ENCODE results near the gene NLRP7. TPM values are rescaled to one million over a fixed set of nuclear protein-coding genes. Genes with fewer than 3 reads are reported as not detected.
"Not testable (repeated sequence)": the region's sequence is repeated elsewhere in the genome, so short reads cannot be mapped to it uniquely, and the experiment has no call there.

Gene NLRP7
- total and polyA plus RNA-seq, 2 of the 13 experiments (the other 11 are each of a cell fraction or from before 2014, with no cell fraction given) = not detected

DNA sequence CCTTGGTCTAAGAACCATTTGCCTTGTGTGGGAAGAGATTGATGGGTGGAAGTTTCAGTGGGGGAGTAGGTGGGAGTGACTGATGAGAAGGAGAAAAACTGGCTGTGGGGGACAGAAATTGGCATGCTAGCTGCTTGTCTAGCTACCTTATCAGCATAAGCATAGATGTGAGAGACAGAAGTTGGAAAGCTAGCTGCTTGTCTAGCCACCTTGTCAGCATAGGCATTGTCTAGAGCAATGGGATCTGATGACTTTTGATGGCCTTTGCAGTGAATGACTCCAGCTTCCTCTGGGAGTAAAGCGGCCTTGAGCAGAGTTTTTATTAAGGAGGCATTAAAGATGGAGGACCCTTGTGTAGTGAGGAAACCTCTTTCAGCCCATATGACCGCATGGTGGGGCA lies 51.3 kb downstream of the NLRP7 start:
- no peak overlapping the region for H3K4me2 ChIP-seq (ENCODE audit: low read depth, low read length)
- H3K27ac ChIP-seq (ENCODE audit: extremely low read length, insufficient read depth, low read length) = no peak overlapping the region
- FAIRE-seq (no peak), ATAC-seq (no peak), DNase-seq (ENCODE audit: low spot score) (no peak)
- in situ Hi-C loops (cut with HindIII; ENCODE audit: extremely low pct_ligation_motif_present, low pct_unique_long_range_greater_than_20kb) = no loop called here
- no peaks in the 10 kb centered on the region for H3K36me3 ChIP-seq (replicated peaks in 1 of 2; ENCODE audit: control insufficient read depth in 1 of 2, insufficient read depth in 2 of 2, low read length in 2 of 2)
- H3K79me2 ChIP-seq (ENCODE audit: insufficient read depth, low read length) = no peaks in the 10 kb centered on the region
- no peak overlapping the region for H2AFZ ChIP-seq (ENCODE audit: low read length)
- 6% methylated on average over 2 of the region's 2 CpGs for WGBS (ENCODE audit: low lambda C conversion rate)
- H3K4me1 ChIP-seq (ENCODE audit: insufficient read depth, low read length) = no peaks in the 10 kb centered on the region
- no TSS peak for BruUV-seq (replicated peaks)
- TF ChIP-seq HES4 (CRISPR knock-in tag; IDR thresholded peaks at IDR 0.05; ENCODE audit: borderline replicate concordance) (no peak), ZNF556 (CRISPR knock-in tag; IDR thresholded peaks at IDR 0.05; ENCODE audit: borderline replicate concordance) (no peak), AGO2 (optimal IDR thresholded peaks at IDR 0.05; ENCODE audit: low read depth, low read length) (no peak), RXRA (CRISPR knock-in tag; IDR thresholded peaks at IDR 0.05) (no peak), RBM39 (IDR thresholded peaks at IDR 0.05; ENCODE audit: low read depth, low read length, poor library complexity, severe bottlenecking) (no peak)
- ChIA-PET POLR2A (no interaction called here), CTCF (ENCODE audit: low intra/inter-chr PET ratio, low total read pairs) (no interaction called here)
- H3K4me3 ChIP-seq (replicated peaks in 1 of 3; ENCODE audit: insufficient read depth in 1 of 3, low read depth in 2 of 3, low read length in 3 of 3) = no peak overlapping the region
- peaks cover 0 to 5% of the 10 kb centered on the region in 2 experiments; a peak in 2 of 5 replicates for H3K27me3 ChIP-seq (ENCODE audit: control insufficient read depth in 1 of 2, insufficient read depth in 2 of 2, low read length in 2 of 2)
- no peak overlapping the region for H3K9ac ChIP-seq (ENCODE audit: insufficient read depth, low read depth, low read length)
- H4K20me1 ChIP-seq (ENCODE audit: insufficient read depth, low read length) = no peaks in the 10 kb centered on the region
- intact Hi-C loops (cut with micrococcal nuclease; ENCODE audit: unreplicated experiment) = no loop called here
- no peaks in the 10 kb centered on the region for H3K9me3 ChIP-seq (ENCODE audit: low read length)

- H4K20me1 ChIP-seq (ENCODE audit: insufficient read depth, low read length); DNase-seq (ENCODE audit: low spot score); H3K9me3 ChIP-seq (ENCODE audit: low read length); H3K36me3 ChIP-seq (replicated peaks in 1 of 2; ENCODE audit: control insufficient read depth in 1 of 2, insufficient read depth in 2 of 2, low read length in 2 of 2); H3K79me2 ChIP-seq (ENCODE audit: insufficient read depth, low read length); H3K4me1 ChIP-seq (ENCODE audit: insufficient read depth, low read length); H3K27me3 ChIP-seq (ENCODE audit: control insufficient read depth in 1 of 2, insufficient read depth in 2 of 2, low read length in 2 of 2); H3K27ac ChIP-seq (ENCODE audit: extremely low read length, insufficient read depth, low read length); ATAC-seq; H3K4me2 ChIP-seq (ENCODE audit: low read depth, low read length); FAIRE-seq; H3K4me3 ChIP-seq (replicated peaks in 1 of 3; ENCODE audit: insufficient read depth in 1 of 3, low read depth in 2 of 3, low read length in 3 of 3); BruUV-seq (replicated peaks); CTCF ChIA-PET (ENCODE audit: low intra/inter-chr PET ratio, low total read pairs); POLR2A ChIA-PET; intact Hi-C loops (cut with micrococcal nuclease; ENCODE audit: unreplicated experiment); H2AFZ ChIP-seq (ENCODE audit: low read length); in situ Hi-C loops (cut with HindIII; ENCODE audit: extremely low pct_ligation_motif_present, low pct_unique_long_range_greater_than_20kb); H3K9ac ChIP-seq (ENCODE audit: insufficient read depth, low read depth, low read length): not testable (repeated sequence)
- 63% methylated on average over 16 of the region's 16 CpGs for WGBS (ENCODE audit: low lambda C conversion rate)
Measured at GRCh38 chr19:54894106-54894505, 53.2 kb downstream of the NLRP7 start.
